Stomach (tissue), 9 donors: ENCODE data around the gene GUCD1. TPM values are rescaled to one million over a fixed set of nuclear protein-coding genes. Genes with fewer than 3 reads are reported as not detected.

Experiments
- DNase-seq, 2 donors: peaks; one replicate each; pipeline versions ENCODE4 v3.0.0 to v3.0.0-alpha.2; 2013 to 2019
- H3K27ac ChIP-seq, 5 donors: fragments of 200-600 bp in 4 of 5; sonication (generic) in 4 of 5; one replicate each; pipeline ENCODE4 v1.5.1; 2013 to 2019; ENCODE audit warnings: mild to moderate bottlenecking in 1 of 5, moderate library complexity in 1 of 5
- H3K27me3 ChIP-seq, 3 donors: fragments of 200-600 bp; sonication (generic); one replicate each; pipeline ENCODE4 v1.5.1; 2017 to 2019; ENCODE audit warnings: mixed run types in 1 of 3
- H3K36me3 ChIP-seq, 4 donors: fragments of 200-600 bp; sonication (generic); 1 replicate in 3 of 4; 2 replicates in 1 of 4; pipeline ENCODE4 v1.5.1; 2016 to 2019
- H3K4me1 ChIP-seq, 4 donors: fragments of 200-600 bp; sonication (generic); one replicate each; pipeline ENCODE4 v1.5.1; 2016 to 2019
- H3K4me3 ChIP-seq, 4 donors: fragments of 200-600 bp; sonication (generic) in 3 of 4; one replicate each; pipeline ENCODE4 v1.5.1; 2016 to 2019; ENCODE audit warnings: mild to moderate bottlenecking in 1 of 4
- H3K9me3 ChIP-seq, 4 donors: fragments of 200-600 bp; sonication (generic); one replicate each; pipeline ENCODE4 v1.5.1; 2016 to 2019
- EP300 ChIP-seq: sonication (generic); formaldehyde crosslinking; IDR thresholded peaks from one replicate; pipeline ENCODE4 v1.6.1; 2017; ENCODE audit warnings: antibody characterized with exemption
- POLR2A ChIP-seq, 4 donors: fragments of 450-650 bp; IDR thresholded peaks; one replicate each; pipeline ENCODE4 v1.6.1; 2016; ENCODE audit warnings: antibody characterized with exemption in 4 of 4, control low read depth in 2 of 4, mild to moderate bottlenecking in 1 of 4, moderate library complexity in 1 of 4
- POLR2AphosphoS5 ChIP-seq, 3 donors: sonication (generic); formaldehyde crosslinking; IDR thresholded peaks; one replicate each; pipeline ENCODE4 v1.6.1; 2016; ENCODE audit warnings: antibody characterized with exemption in 3 of 3
- WGBS, 5 donors: extraction: QIAGEN DNeasy Blood & Tissue Kit in 3 of 5; methylation state at CpG; one replicate each; pipeline versions ENCODE4 v1.1.5 to v1.1.7; 2013 to 2018; 5-methylcytosine and 5-hydroxymethylcytosine counted together
- intact Hi-C: fragments of 100-400 bp; cut with DNase I; formaldehyde crosslinking; loops from one replicate; pipeline ENCODE4 v1.15.1; 2023; ENCODE audit warnings: low total_unique reads
- polyA plus RNA-seq, 3 donors: library from polyadenylated mRNA; stranded (reverse); fragments of 200-250 nt; gene quantifications; one replicate each; pipeline ENCODE4 v1.2.3, GENCODE V29; 2013
- total RNA-seq, 5 donors: library from RNA; depleted of rRNA; stranded (reverse); fragments of >200 nt; gene quantifications; one replicate each; pipeline versions ENCODE4 v1.1.0 to v1.2.3, GENCODE V29; 2014 to 2016
- TF ChIP-seq, protein P1 (sequence below), 7 experiments: fragments of 450-650 bp in 4 of 7; fragments of 200-600 bp in 3 of 7; sonication (generic) in 3 of 7; IDR thresholded peaks; one replicate each; pipeline ENCODE4 v1.5.1; 2016 to 2019; ENCODE audit warnings: antibody characterized with exemption in 7 of 7, control low read depth in 2 of 7, mild to moderate bottlenecking in 1 of 7
- donor health status: healthy with polysubstance abuse.
- donor health status: Bipolar disorder and iron deficiency.
- donor health status: healthy.

The GUCD1 gene
- total and polyA plus RNA-seq, 8 donors, result 87.4 to 196 (median 167) TPM

DNA sequence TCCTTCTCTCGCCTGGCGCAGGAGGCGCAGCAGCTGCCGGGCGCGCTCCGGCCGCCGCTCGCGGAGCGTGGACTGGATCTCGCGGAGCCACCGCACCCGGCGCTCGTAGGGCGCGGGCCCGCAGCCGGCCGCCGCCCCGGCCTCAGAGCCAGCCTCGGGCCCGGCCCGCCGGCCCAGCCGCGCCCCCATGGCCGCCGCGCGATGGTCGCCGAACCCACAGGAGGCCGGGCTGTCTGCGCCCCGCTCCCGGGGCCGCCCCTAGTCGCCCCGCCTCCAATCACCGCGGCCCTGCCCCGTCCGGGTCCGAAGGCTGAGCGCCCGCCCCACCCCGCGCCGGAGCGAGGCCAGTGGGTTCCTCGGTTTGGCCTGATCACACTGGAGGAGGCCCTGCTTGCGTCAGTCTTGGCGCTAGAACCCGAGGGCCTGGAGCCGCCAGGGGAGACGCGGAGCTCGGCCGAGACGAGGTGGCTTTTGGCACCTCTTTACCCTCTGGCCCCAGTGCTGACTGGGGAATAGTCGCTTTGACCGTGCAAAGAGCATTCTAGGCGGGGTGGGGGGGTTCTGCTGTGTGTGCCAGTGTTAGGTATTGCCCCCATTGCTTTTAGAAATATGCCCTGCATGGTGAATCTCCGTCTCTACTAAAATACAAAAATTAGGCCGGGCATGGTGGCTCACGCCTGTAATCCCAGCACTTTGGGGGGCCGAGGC is 38.1 kb upstream of the GUCD1 start, which contains the start of gene LRRC75B:
LRRC75B (minus strand) TSS at position 223 of the 708 bp plus-strand sequence; CDS start at position 189, 34 bp downstream.
- TF ChIP-seq POLR2A (IDR thresholded peaks at IDR 0.05) (peak in 1 of 4 donors; percentile 26), EP300 (no peak), POLR2AphosphoS5 (IDR thresholded peaks at IDR 0.05) (peak; percentile 65 to 77 (median 75))
- TF ChIP-seq, protein P1, sequence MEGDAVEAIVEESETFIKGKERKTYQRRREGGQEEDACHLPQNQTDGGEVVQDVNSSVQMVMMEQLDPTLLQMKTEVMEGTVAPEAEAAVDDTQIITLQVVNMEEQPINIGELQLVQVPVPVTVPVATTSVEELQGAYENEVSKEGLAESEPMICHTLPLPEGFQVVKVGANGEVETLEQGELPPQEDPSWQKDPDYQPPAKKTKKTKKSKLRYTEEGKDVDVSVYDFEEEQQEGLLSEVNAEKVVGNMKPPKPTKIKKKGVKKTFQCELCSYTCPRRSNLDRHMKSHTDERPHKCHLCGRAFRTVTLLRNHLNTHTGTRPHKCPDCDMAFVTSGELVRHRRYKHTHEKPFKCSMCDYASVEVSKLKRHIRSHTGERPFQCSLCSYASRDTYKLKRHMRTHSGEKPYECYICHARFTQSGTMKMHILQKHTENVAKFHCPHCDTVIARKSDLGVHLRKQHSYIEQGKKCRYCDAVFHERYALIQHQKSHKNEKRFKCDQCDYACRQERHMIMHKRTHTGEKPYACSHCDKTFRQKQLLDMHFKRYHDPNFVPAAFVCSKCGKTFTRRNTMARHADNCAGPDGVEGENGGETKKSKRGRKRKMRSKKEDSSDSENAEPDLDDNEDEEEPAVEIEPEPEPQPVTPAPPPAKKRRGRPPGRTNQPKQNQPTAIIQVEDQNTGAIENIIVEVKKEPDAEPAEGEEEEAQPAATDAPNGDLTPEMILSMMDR (IDR thresholded peaks at IDR 0.05), result peak in 1 of 7 experiments; percentile 11
- peak within 1 kb of the TSS; percentile 52 to 89 (median 84) for H3K27ac ChIP-seq

DNA sequence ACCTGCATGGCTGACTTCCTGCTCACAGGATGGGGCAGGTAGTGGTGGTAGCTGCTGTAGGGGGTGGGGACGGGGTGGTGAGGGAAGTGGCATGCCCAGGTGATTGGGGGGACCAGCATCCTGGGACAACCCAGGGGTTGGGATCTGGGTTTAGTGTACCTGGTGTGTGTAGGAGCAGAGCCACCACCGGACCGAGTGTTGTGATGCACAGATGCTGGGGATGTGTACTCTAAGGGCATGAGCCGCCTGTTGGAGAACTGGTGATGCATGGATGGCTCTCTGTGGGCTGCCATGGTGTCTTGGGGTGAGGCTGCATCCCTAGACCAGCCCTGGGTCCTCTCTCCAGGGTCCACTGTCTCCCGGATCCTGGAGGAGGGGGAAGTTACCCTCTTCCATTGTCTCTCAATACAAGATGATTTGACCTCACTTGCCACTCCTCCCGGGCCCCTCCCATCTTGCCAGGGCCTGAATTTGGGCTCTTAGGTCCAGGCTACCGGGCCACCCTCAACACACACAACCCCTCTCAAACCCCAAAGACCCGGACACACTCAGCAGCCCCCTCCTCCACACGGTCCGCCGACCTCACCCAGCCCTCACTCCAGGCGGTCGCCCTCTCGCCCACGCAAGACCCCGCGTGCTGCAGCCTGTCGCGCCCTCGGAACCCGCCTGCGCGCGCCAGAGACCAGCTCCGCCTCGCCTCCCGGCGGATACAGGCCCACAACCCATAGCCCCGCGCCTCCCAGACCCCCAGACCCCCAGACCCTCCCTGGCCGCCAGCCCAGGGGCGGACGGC is 37.3 kb upstream of the GUCD1 start:
- no peak for DNase-seq
- 6 to 8% (median 7%) methylated on average over 26 to 33 of the region's 33 CpGs for WGBS, 5 donors

More for the DNA sequence above, 38.1 kb upstream of the GUCD1 start, which contains the start of gene LRRC75B:
- Histone ChIP-seq H3K4me1 (peaks cover 17 to 61% (median 54%) of the 10 kb centered on the region in 4 donors), H3K4me3 (peak within 1 kb of the TSS; percentile 68 to 90 (median 76)), H3K9me3 (no peaks in the 10 kb centered on the region), H3K36me3 (peaks cover 0 to 19% (median 17%) of the 10 kb centered on the region in 4 donors), H3K27me3 (no peaks in the 10 kb centered on the region)
- peak; percentile 93 to 95 for DNase-seq
- 3 to 5% (median 4%) methylated on average over 29 to 72 of the region's 72 CpGs for WGBS, 5 donors
- intact Hi-C loops, result no loop called here

DNA sequence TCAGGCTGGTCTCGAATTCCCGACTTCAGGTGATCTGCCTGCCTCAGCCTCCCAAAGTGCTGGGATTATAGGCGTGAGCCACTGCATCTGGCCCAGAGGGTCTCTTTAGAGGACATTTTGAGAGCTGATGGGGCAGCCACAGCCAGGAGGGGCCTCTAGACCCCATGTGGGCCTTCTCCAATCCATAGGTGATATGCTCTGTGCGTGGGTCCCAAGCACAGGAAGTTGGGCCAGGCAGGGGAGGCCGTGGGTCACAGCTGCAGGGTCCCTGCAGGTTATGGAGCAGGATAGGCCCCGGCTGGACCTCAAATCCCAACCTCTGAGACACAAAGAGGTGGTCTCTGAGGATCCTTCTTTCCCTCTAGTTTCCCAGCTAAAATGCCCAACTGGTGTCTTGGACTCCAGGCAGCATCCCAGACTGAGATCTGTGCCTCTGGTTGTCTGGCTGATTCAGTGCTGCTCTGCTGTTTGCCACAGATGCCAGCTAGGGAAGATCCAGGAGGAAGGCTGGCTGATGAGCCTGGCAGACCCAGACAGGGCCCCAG is 36.4 kb upstream of the GUCD1 start:
- intact Hi-C loops, result no loop called here
- Histone ChIP-seq H3K27me3 (no peaks in the 10 kb centered on the region), H3K27ac (peak overlapping the region in 2 of 5 donors; percentile 87 to 89), H3K4me1 (peaks cover 17 to 62% (median 55%) of the 10 kb centered on the region in 4 donors), H3K36me3 (peaks cover 0 to 35% (median 31%) of the 10 kb centered on the region in 4 donors), H3K9me3 (no peaks in the 10 kb centered on the region), H3K4me3 (no peak overlapping the region)
- DNase-seq, result no peak
- 78 to 94% (median 91%) methylated on average over 5 to 6 of the region's 6 CpGs for WGBS, 5 donors
- no peak for TF ChIP-seq POLR2AphosphoS5 (IDR thresholded peaks at IDR 0.05)
- TF ChIP-seq POLR2A (IDR thresholded peaks at IDR 0.05), result no peak

More for the DNA sequence above, 37.3 kb upstream of the GUCD1 start:
- H3K9me3 ChIP-seq, result no peaks in the 10 kb centered on the region
- no peaks in the 10 kb centered on the region for H3K27me3 ChIP-seq
- TF ChIP-seq, protein P1 (IDR thresholded peaks at IDR 0.05), result no peak
- TF ChIP-seq POLR2AphosphoS5 (IDR thresholded peaks at IDR 0.05) (no peak), POLR2A (IDR thresholded peaks at IDR 0.05) (no peak), EP300 (no peak)
- peak overlapping the region; percentile 68 to 90 (median 76) for H3K4me3 ChIP-seq
- H3K4me1 ChIP-seq, result peaks cover 17 to 62% (median 55%) of the 10 kb centered on the region in 4 donors
- H3K36me3 ChIP-seq, result peaks cover 0 to 26% (median 24%) of the 10 kb centered on the region in 4 donors
- H3K27ac ChIP-seq, result peak overlapping the region; percentile 52 to 89 (median 84)
- intact Hi-C loops, result no loop called here

DNA sequence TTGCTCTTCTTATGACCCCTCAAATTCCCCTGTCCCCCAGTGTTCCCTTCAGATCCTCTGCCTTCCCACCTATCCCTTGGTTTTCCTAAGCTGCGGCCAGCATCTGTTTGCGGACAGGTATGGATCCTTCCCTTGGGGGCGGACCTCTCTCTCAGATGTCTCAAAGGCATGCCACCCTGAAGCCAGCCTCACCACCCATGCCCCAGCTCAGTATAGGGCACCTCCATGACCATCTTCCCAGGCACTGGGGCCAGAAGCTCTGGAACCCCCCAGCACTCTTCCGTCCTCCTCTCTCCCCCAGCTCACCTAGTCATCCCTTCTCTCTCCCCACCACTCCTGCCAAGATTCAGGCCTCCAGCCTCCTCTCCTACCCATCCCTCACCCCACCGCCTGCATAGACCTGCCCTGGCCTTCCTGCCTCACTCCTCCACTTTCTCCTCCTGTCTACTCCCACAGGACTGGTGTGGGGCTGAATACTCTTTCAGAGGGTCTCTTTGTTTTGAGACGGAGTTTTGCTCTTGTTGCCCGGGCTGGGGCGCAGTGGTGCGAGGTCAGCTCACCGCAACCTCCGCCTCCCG is 35.7 kb upstream of the GUCD1 start:
- H3K4me3 ChIP-seq, result no peak overlapping the region
- H3K27ac ChIP-seq, result peak overlapping the region in 1 of 5 donors; percentile 20
- no peaks in the 10 kb centered on the region for H3K27me3 ChIP-seq
- no peaks in the 10 kb centered on the region for H3K9me3 ChIP-seq
- no peak for TF ChIP-seq EP300
- no peak for TF ChIP-seq POLR2AphosphoS5 (IDR thresholded peaks at IDR 0.05)
- TF ChIP-seq, protein P1 (IDR thresholded peaks at IDR 0.05), result no peak
- no peak for TF ChIP-seq POLR2A (IDR thresholded peaks at IDR 0.05)
- WGBS, 5 donors, result 93 to 96% (median 94%) methylated on average over 12 of the region's 12 CpGs
- intact Hi-C loops, result no loop called here
- no peak for DNase-seq
- peaks cover 17 to 63% (median 55%) of the 10 kb centered on the region in 4 donors for H3K4me1 ChIP-seq
- peaks cover 0 to 42% (median 38%) of the 10 kb centered on the region in 4 donors for H3K36me3 ChIP-seq
